K562 (cell line): ENCODE data around the gene SPINK8. TPM values are rescaled to one million over a fixed set of nuclear protein-coding genes. Genes with fewer than 3 reads are reported as not detected.

Source experiments
- ATAC-seq: fragments of 200-7000 bp; cut with Tn5 transposase; 3 replicates; pipeline ENCODE4 v1.9.1; 2020; ENCODE audit warnings: moderate library complexity
- BruUV-seq: library from RNA; stranded (reverse); fragments of 400-500 nt; replicated peaks from 2 replicates; lab custom pipeline; 2021; lab: Mats Ljungman, UMichigan
- CTCF ChIA-PET: fragments of 300-600 bp; formaldehyde crosslinking; extraction: SDS; loops from one replicate; lab custom pipeline; 2021; ENCODE audit warnings: low intra/inter-chr PET ratio; lab: Yijun Ruan, JAX
- POLR2A ChIA-PET: fragments of 300-600, 350-650 bp; sonication (Branson Sonifier 250); formaldehyde crosslinking; extraction: SDS; loops from one replicate; lab custom pipeline; 2021; ENCODE audit warnings: antibody characterized with exemption, inconsistent platforms; lab: Yijun Ruan, JAX
- DNase-seq, 4 experiments: peaks; one replicate each; pipeline versions ENCODE4 v3.0.0 to v3.0.0-alpha.2; 2011 to 2018; ENCODE audit warnings: low spot score in 3 of 4, mixed read lengths in 3 of 4; ENCODE audit errors: extremely low read depth in 1 of 4
- FAIRE-seq: peaks from 2 replicates; lab custom pipeline; 2011; peaks lifted over from hg19 to GRCh38; lab: Jason Lieb, UNC
- H2AFZ ChIP-seq: 2 replicates; pipeline ENCODE4 v1.6.0; 2011; ENCODE audit warnings: low read depth, low read length, control low read depth, inconsistent platforms
- H3K27ac ChIP-seq: fragments of 200-600 bp; 3 replicates; pipeline ENCODE4 v1.8.0; 2011; ENCODE audit warnings: low read depth, mild to moderate bottlenecking, control low read depth, inconsistent platforms, low read length, moderate library complexity, mixed read lengths; ENCODE audit errors: extremely low read depth
- H3K27me3 ChIP-seq, 2 experiments: fragments of 300-600 bp in 1 of 2; 2 replicates in 1 of 2; 3 replicates in 1 of 2; pipeline versions ENCODE4 v1.6.0 to v1.8.0; 2011; ENCODE audit warnings: inconsistent platforms in 2 of 2, low read length in 2 of 2, mild to moderate bottlenecking in 1 of 2, mixed read lengths in 1 of 2, moderate library complexity in 1 of 2; ENCODE audit not compliant: control insufficient read depth in 2 of 2, insufficient read depth in 2 of 2
- H3K36me3 ChIP-seq: fragments of 300-600 bp; 3 replicates; pipeline ENCODE4 v1.8.0; 2011; ENCODE audit warnings: mild to moderate bottlenecking, low read length, inconsistent platforms; ENCODE audit not compliant: control insufficient read depth, insufficient read depth
- H3K4me1 ChIP-seq, 2 experiments: fragments of 200-600 bp in 1 of 2; replicated peaks in 1 of 2; 2 replicates in 1 of 2; 3 replicates in 1 of 2; pipeline versions ENCODE4 v1.5.1 to v1.8.0; 2011; ENCODE audit warnings: inconsistent platforms in 2 of 2, low read length in 2 of 2, mild to moderate bottlenecking in 1 of 2, mixed read lengths in 1 of 2, moderate library complexity in 1 of 2; ENCODE audit not compliant: control insufficient read depth in 2 of 2, insufficient read depth in 2 of 2
- H3K4me2 ChIP-seq: 2 replicates; pipeline ENCODE4 v1.6.1; 2011; ENCODE audit warnings: low read length, control low read depth, inconsistent platforms, mixed read lengths; ENCODE audit not compliant: insufficient read depth
- H3K4me3 ChIP-seq: fragments of 200-600 bp; sonication (generic), shearing (Covaris generic); 2 replicates; pipeline ENCODE4 v1.5.1; 2016; ENCODE audit warnings: control low read depth, inconsistent platforms
- H3K79me2 ChIP-seq: fragments of 200-600 bp; 3 replicates; pipeline ENCODE4 v1.8.0; 2011; ENCODE audit warnings: low read length, inconsistent platforms; ENCODE audit not compliant: control insufficient read depth, insufficient read depth
- H3K9ac ChIP-seq, 2 experiments: 2 replicates each; pipeline versions ENCODE4 v1.6.0 to v1.6.1; 2011; ENCODE audit warnings: low read depth in 2 of 2, low read length in 2 of 2, control low read depth in 1 of 2, inconsistent platforms in 1 of 2, mild to moderate bottlenecking in 1 of 2, mixed read lengths in 1 of 2; ENCODE audit not compliant: insufficient read depth in 1 of 2
- H3K9me1 ChIP-seq: one replicate; pipeline ENCODE4 v1.6.0; 2011; ENCODE audit warnings: inconsistent platforms, mild to moderate bottlenecking, low read length, moderate library complexity; ENCODE audit not compliant: control insufficient read depth, insufficient read depth
- H3K9me3 ChIP-seq: replicated peaks from 2 replicates; pipeline ENCODE4 v1.5.1; 2011; ENCODE audit warnings: low read depth, low read length, inconsistent platforms; ENCODE audit not compliant: control insufficient read depth, insufficient read depth
- H4K20me1 ChIP-seq: replicated peaks from 2 replicates; pipeline ENCODE4 v1.6.1; 2011; ENCODE audit warnings: low read length, inconsistent platforms, mixed read lengths; ENCODE audit not compliant: control insufficient read depth, insufficient read depth
- CREM ChIP-seq: IDR thresholded peaks from 2 replicates; pipeline ENCODE4 v1.6.1; 2014; ENCODE audit warnings: antibody characterized with exemption, low read depth
- FUS ChIP-seq: fragments of 200-400 bp; formaldehyde crosslinking; optimal IDR thresholded peaks from 2 replicates; pipeline ENCODE3; 2017; ENCODE audit warnings: low read depth, low read length
- MCM7 ChIP-seq, 2 experiments: fragments of 450-650 bp; IDR thresholded peaks; 2 replicates each; pipeline ENCODE4 v1.6.1; 2016 to 2018
- SIX5 ChIP-seq, 2 experiments: IDR thresholded peaks; 2 replicates each; pipeline ENCODE4 v1.6.1; 2011; ENCODE audit warnings: low read length in 2 of 2, borderline replicate concordance in 1 of 2, low read depth in 1 of 2, mild to moderate bottlenecking in 1 of 2, moderate library complexity in 1 of 2; ENCODE audit not compliant: insufficient read depth in 1 of 2
- SNIP1 ChIP-seq: fragments of 450-650 bp; IDR thresholded peaks from 2 replicates; pipeline ENCODE4 v1.7.1; 2017; ENCODE audit warnings: low read depth, mild to moderate bottlenecking
- ZNF165 ChIP-seq: fragments of 250-450 bp; sonication (Bioruptor Pico); IDR thresholded peaks from 2 replicates; pipeline ENCODE4 v1.4.0; 2020; ENCODE audit warnings: borderline replicate concordance
- WGBS: fragments of 100-300 bp; shearing (Covaris generic); methylation state at CpG from one replicate; pipeline ENCODE4 v1.1.6; 2016; ENCODE audit warnings: low coverage, mixed read lengths; ENCODE audit not compliant: insufficient coverage; ENCODE audit errors: missing lambda C conversion rate; 5-methylcytosine and 5-hydroxymethylcytosine counted together
- in situ Hi-C: fragments of 300-500 bp; cut with MboI; formaldehyde crosslinking; loops from 4 replicates; pipeline ENCODE4 v1.15.0; 2018; ENCODE audit warnings: inconsistent platforms, mixed read lengths
- intact Hi-C: fragments of 100-400 bp; cut with micrococcal nuclease; formaldehyde crosslinking; loops from 2 replicates; pipeline ENCODE4 v1.14.2; 2022
- polyA plus RNA-seq, 8 experiments: library from polyadenylated mRNA; depleted of rRNA in 4 of 8; stranded (reverse) in 5 of 8; unstranded in 3 of 8; fragments of >200 nt; fragmentation: Nextera tagmentation in 2 of 8; fragmentation: Illumina TruSeq in 1 of 8; extraction: Ambion mirVana in 2 of 8; extraction: Trizol in 1 of 8; gene quantifications; 2 replicates each; pipeline versions ENCODE4 v1.2.1 to v1.2.3, GENCODE V29; 2011 to 2014; ENCODE audit warnings: inconsistent platforms in 1 of 8, missing spikeins in 1 of 8
- total RNA-seq, 7 experiments: library from RNA; depleted of rRNA in 6 of 7; stranded (reverse); fragments of >200 nt in 6 of 7; fragmentation: Illumina TruSeq in 2 of 7; extraction: Trizol in 2 of 7; gene quantifications; 2 replicates each; pipeline versions ENCODE4 v1.2.1 to v1.2.3, GENCODE V29; 2011 to 2021; ENCODE audit warnings: low replicate concordance in 1 of 7
- TF ChIP-seq, protein P1 (sequence below): fragments of 250-450 bp; sonication (Bioruptor Pico); IDR thresholded peaks from 2 replicates; pipeline ENCODE4 v1.5.0; 2022; ENCODE audit warnings: mild to moderate bottlenecking
- TF ChIP-seq, protein P2 (sequence below): fragments of 200-800 bp; sonication (Bioruptor generic); IDR thresholded peaks from 2 replicates; pipeline ENCODE4 v1.6.1; 2017; ENCODE audit warnings: missing genetic modification characterization, missing compliant biosample characterization
- TF ChIP-seq, protein P3 (sequence below): sonication (generic); formaldehyde crosslinking; IDR thresholded peaks from 2 replicates; pipeline ENCODE4 v1.8.0; 2022; ENCODE audit warnings: mild to moderate bottlenecking, missing genetic modification reagents
- TF ChIP-seq, protein P4 (sequence below): fragments of 450-650 bp; formaldehyde crosslinking; IDR thresholded peaks from 2 replicates; pipeline ENCODE4 v1.4.0; 2020; ENCODE audit warnings: mild to moderate bottlenecking, moderate library complexity

SPINK8 gene
- total and polyA plus RNA-seq, 9 of the 15 experiments (the other 6 are each of a cell fraction or from before 2014, with no cell fraction given) = not detected

DNA sequence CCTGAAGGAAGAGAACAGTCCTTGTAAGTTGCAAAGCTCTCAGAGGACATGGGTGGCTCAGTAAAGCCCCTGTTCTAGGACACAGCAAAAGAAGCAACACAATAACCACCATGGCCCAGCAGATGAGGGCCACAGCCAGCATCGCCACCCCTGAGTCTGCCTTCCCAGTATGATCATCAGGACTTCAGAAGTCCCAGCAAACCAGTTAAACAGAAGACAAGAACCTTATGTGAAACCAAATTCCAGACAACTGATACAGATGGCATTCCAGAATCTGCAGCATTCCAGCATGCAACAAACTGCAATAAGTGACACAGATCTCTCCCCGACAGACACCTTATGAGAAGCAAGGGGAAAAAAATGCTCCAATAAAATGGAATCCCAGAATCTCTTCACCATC, 30.4 kb downstream of the SPINK8 start (continued):
- TF ChIP-seq ZNF165 (no peak), FUS (no peak), SNIP1 (no peak)
- TF ChIP-seq, protein P1, sequence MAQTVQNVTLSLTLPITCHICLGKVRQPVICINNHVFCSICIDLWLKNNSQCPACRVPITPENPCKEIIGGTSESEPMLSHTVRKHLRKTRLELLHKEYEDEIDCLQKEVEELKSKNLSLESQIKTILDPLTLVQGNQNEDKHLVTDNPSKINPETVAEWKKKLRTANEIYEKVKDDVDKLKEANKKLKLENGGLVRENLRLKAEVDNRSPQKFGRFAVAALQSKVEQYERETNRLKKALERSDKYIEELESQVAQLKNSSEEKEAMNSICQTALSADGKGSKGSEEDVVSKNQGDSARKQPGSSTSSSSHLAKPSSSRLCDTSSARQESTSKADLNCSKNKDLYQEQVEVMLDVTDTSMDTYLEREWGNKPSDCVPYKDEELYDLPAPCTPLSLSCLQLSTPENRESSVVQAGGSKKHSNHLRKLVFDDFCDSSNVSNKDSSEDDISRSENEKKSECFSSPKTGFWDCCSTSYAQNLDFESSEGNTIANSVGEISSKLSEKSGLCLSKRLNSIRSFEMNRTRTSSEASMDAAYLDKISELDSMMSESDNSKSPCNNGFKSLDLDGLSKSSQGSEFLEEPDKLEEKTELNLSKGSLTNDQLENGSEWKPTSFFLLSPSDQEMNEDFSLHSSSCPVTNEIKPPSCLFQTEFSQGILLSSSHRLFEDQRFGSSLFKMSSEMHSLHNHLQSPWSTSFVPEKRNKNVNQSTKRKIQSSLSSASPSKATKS (CRISPR knock-in tag) = no peak
- TF ChIP-seq, protein P2, sequence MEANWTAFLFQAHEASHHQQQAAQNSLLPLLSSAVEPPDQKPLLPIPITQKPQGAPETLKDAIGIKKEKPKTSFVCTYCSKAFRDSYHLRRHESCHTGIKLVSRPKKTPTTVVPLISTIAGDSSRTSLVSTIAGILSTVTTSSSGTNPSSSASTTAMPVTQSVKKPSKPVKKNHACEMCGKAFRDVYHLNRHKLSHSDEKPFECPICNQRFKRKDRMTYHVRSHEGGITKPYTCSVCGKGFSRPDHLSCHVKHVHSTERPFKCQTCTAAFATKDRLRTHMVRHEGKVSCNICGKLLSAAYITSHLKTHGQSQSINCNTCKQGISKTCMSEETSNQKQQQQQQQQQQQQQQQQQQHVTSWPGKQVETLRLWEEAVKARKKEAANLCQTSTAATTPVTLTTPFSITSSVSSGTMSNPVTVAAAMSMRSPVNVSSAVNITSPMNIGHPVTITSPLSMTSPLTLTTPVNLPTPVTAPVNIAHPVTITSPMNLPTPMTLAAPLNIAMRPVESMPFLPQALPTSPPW = no peak

DNA sequence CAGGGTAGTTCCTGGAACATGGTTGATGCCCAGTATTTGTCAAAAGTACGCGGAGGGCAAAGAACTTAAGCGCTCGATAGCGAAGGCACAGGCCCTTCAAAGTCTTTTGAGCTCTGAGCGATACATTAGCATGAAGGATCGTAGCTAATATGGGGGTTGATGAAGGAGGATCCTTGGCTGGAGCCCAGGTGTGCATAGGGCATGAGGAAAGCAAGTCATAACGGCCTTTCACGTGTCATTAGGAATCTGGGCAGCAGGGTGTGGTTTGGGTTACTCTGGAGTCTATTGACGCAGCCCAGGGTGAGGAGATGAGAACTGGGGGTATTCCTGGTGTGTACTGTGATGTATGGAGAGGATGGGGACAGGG, 31.7 kb downstream of the SPINK8 start:
- POLR2A ChIA-PET = no interaction called here
- Histone ChIP-seq H3K79me2 (peaks cover 34% of the 10 kb centered on the region), H3K27me3 (no peaks in the 10 kb centered on the region), H3K9me1 (no peaks in the 10 kb centered on the region), H3K4me3 (peak overlapping the region; percentile 79), H2AFZ (peak overlapping the region; percentile 81), H3K4me2 (peak overlapping the region; percentile 94), H4K20me1 (no peaks in the 10 kb centered on the region), H3K9ac (peak overlapping the region; percentile 84 to 97), H3K9me3 (no peaks in the 10 kb centered on the region), H3K4me1 (peaks cover 11 to 15% of the 10 kb centered on the region in 2 experiments; a peak in 3 of 5 replicates), H3K27ac (peak overlapping the region; percentile 94), H3K36me3 (peaks cover 22% of the 10 kb centered on the region; the same call in 2 of the 3 replicates)
- ATAC-seq = 0 out of 3 replicates have a peak, but pooled peaks have one; percentile 5
- DNase-seq = peak; percentile 13 to 25 (median 19)
- intact Hi-C loops = no loop called here
- FAIRE-seq = no peak
- CTCF ChIA-PET = no interaction called here
- no TSS peak for BruUV-seq
- WGBS = 3% methylated on average over 10 of the region's 10 CpGs
- in situ Hi-C loops = no loop called here
- TF ChIP-seq, protein P3, sequence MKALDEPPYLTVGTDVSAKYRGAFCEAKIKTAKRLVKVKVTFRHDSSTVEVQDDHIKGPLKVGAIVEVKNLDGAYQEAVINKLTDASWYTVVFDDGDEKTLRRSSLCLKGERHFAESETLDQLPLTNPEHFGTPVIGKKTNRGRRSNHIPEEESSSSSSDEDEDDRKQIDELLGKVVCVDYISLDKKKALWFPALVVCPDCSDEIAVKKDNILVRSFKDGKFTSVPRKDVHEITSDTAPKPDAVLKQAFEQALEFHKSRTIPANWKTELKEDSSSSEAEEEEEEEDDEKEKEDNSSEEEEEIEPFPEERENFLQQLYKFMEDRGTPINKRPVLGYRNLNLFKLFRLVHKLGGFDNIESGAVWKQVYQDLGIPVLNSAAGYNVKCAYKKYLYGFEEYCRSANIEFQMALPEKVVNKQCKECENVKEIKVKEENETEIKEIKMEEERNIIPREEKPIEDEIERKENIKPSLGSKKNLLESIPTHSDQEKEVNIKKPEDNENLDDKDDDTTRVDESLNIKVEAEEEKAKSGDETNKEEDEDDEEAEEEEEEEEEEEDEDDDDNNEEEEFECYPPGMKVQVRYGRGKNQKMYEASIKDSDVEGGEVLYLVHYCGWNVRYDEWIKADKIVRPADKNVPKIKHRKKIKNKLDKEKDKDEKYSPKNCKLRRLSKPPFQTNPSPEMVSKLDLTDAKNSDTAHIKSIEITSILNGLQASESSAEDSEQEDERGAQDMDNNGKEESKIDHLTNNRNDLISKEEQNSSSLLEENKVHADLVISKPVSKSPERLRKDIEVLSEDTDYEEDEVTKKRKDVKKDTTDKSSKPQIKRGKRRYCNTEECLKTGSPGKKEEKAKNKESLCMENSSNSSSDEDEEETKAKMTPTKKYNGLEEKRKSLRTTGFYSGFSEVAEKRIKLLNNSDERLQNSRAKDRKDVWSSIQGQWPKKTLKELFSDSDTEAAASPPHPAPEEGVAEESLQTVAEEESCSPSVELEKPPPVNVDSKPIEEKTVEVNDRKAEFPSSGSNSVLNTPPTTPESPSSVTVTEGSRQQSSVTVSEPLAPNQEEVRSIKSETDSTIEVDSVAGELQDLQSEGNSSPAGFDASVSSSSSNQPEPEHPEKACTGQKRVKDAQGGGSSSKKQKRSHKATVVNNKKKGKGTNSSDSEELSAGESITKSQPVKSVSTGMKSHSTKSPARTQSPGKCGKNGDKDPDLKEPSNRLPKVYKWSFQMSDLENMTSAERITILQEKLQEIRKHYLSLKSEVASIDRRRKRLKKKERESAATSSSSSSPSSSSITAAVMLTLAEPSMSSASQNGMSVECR = 0 out of 2 replicates have a peak, but pooled peaks have one; percentile 3
- TF ChIP-seq, protein P4, sequence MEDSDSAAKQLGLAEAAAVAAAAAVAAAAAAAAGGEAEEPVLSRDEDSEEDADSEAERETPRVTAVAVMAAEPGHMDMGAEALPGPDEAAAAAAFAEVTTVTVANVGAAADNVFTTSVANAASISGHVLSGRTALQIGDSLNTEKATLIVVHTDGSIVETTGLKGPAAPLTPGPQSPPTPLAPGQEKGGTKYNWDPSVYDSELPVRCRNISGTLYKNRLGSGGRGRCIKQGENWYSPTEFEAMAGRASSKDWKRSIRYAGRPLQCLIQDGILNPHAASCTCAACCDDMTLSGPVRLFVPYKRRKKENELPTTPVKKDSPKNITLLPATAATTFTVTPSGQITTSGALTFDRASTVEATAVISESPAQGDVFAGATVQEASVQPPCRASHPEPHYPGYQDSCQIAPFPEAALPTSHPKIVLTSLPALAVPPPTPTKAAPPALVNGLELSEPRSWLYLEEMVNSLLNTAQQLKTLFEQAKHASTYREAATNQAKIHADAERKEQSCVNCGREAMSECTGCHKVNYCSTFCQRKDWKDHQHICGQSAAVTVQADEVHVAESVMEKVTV (CRISPR knock-in tag) = no peak
- TF ChIP-seq CREM (no peak), MCM7 (IDR thresholded peaks at IDR 0.05) (no peak), SIX5 (IDR thresholded peaks at IDR 0.05; ENCODE audit: borderline replicate concordance in 1 of 2, insufficient read depth in 1 of 2, low read depth in 1 of 2, low read length in 2 of 2) (no peak)
